Panc1 (cell line): Measurements from ENCODE around the gene CNGA3. TPM values are rescaled to one million over a fixed set of nuclear protein-coding genes. Genes with fewer than 3 reads are reported as not detected.

Experiments
- ATAC-seq: fragments of 200-7000 bp; cut with Tn5 transposase; 2 replicates; pipeline ENCODE4 v1.9.1; 2020; ENCODE audit warnings: mild to moderate bottlenecking, moderate library complexity
- BruUV-seq: library from RNA; stranded (reverse); fragments of 400-500 nt; replicated peaks from 2 replicates; lab custom pipeline; 2021; lab: Mats Ljungman, UMichigan
- CTCF ChIA-PET: fragments of 300-600 bp; sonication (Branson Sonifier 250); formaldehyde crosslinking; loops from one replicate; lab custom pipeline; 2022; ENCODE audit warnings: antibody characterized with exemption; lab: Charles Lee
- POLR2A ChIA-PET: fragments of 300-600 bp; sonication (Branson Sonifier 250); formaldehyde crosslinking; loops from one replicate; lab custom pipeline; 2022; ENCODE audit warnings: antibody characterized with exemption; lab: Charles Lee
- DNase-seq: peaks from one replicate; pipeline ENCODE4 v3.0.0-alpha.2; 2010; ENCODE audit warnings: low read depth, low spot score
- H3K27ac ChIP-seq: 2 replicates; pipeline ENCODE4 v1.5.1; 2011; ENCODE audit warnings: mild to moderate bottlenecking, low read length, inconsistent platforms
- H3K27me3 ChIP-seq: fragments of 200-500 bp; sonication (Bioruptor generic); 2 replicates; pipeline ENCODE4 v1.6.0; 2014; ENCODE audit warnings: low read length, inconsistent platforms; ENCODE audit not compliant: control insufficient read depth, insufficient read depth
- H3K36me3 ChIP-seq: fragments of 200-500 bp; sonication (Bioruptor generic); 2 replicates; pipeline ENCODE4 v1.5.1; 2014; ENCODE audit warnings: inconsistent platforms, mild to moderate bottlenecking, low read length, moderate library complexity; ENCODE audit not compliant: control insufficient read depth, insufficient read depth
- H3K4me1 ChIP-seq: 2 replicates; pipeline ENCODE4 v1.5.1; 2011; ENCODE audit warnings: inconsistent platforms, mild to moderate bottlenecking, low read length, moderate library complexity; ENCODE audit not compliant: control insufficient read depth, insufficient read depth
- H3K4me3 ChIP-seq, 2 experiments: 2 replicates each; pipeline ENCODE4 v1.5.1; 2011 to 2012; ENCODE audit warnings: low read depth in 2 of 2, low read length in 2 of 2, mild to moderate bottlenecking in 2 of 2, inconsistent platforms in 1 of 2, moderate library complexity in 1 of 2
- H3K9me3 ChIP-seq: fragments of 200-500 bp; sonication (Bioruptor generic); 2 replicates; pipeline ENCODE4 v1.5.1; 2014; ENCODE audit warnings: low read depth, mild to moderate bottlenecking, inconsistent platforms, low read length, moderate library complexity; ENCODE audit not compliant: control insufficient read depth, insufficient read depth
- POLR2AphosphoS5 ChIP-seq: IDR thresholded peaks from 2 replicates; pipeline ENCODE4 v1.6.1; 2012; ENCODE audit warnings: mild to moderate bottlenecking, low read depth, low read length, moderate library complexity
- SIN3A ChIP-seq: IDR thresholded peaks from 2 replicates; pipeline ENCODE4 v1.6.1; 2012; ENCODE audit warnings: low read depth, mild to moderate bottlenecking, low read length, moderate library complexity, borderline replicate concordance; ENCODE audit not compliant: insufficient read depth
- TCF7L2 ChIP-seq: IDR thresholded peaks from 2 replicates; pipeline ENCODE4 v1.6.1; 2011; ENCODE audit warnings: mild to moderate bottlenecking, low read depth, low read length, inconsistent platforms
- in situ Hi-C: cut with HindIII; loops from 2 replicates; pipeline ENCODE4 v1.10.0; 2016; ENCODE audit warnings: low sequenced_read_pairs, low pct_unique_long_range_greater_than_20kb
- intact Hi-C: fragments of 100-400 bp; cut with micrococcal nuclease; formaldehyde crosslinking; loops from one replicate; pipeline ENCODE4 v1.10.0; 2022; ENCODE audit not compliant: unreplicated experiment
- total RNA-seq: library from RNA; stranded (reverse); gene quantifications from one replicate; pipeline ENCODE4 v1.2.1, GENCODE V29; 2021; ENCODE audit not compliant: unreplicated experiment
- TF ChIP-seq, protein P1 (sequence below), 2 experiments: IDR thresholded peaks; 2 replicates each; pipeline ENCODE4 v1.6.1; 2011 to 2012; ENCODE audit warnings: low read depth in 2 of 2, control low read depth in 1 of 2, low read length in 1 of 2, mild to moderate bottlenecking in 1 of 2, moderate library complexity in 1 of 2; ENCODE audit not compliant: insufficient read depth in 1 of 2
- TF ChIP-seq, protein P2 (sequence below): fragments of 450-650 bp; IDR thresholded peaks from 2 replicates; pipeline ENCODE4 v1.5.1; 2017; ENCODE audit warnings: mild to moderate bottlenecking

The CNGA3 gene
- total RNA-seq, 1 experiment from 2014 or later = not detected

DNA sequence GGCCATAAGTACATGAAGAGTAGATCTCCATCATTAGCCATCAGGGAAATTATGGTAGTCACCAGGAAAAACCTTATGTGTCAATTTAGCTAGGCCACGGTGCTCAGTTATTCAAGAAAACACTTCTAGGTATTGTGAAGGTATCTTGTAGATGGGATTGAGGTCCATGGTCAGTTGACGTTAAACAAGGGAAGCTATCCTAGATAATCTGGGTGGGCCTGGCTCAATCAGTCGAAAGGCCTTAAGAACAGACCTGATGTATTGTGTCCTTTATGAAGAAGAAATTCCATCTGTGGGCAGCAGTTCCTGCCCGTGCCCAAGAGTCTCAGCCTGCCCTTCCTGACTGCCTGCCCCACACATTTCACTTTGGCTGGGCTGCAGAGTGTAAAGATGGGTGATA lies 16.7 kb upstream of the CNGA3 start:
- H3K9me3 ChIP-seq = no peaks in the 10 kb centered on the region
- H3K4me3 ChIP-seq = no peak overlapping the region
- intact Hi-C loops = no loop called here
- no peak for TF ChIP-seq POLR2AphosphoS5
- TF ChIP-seq, protein P1, sequence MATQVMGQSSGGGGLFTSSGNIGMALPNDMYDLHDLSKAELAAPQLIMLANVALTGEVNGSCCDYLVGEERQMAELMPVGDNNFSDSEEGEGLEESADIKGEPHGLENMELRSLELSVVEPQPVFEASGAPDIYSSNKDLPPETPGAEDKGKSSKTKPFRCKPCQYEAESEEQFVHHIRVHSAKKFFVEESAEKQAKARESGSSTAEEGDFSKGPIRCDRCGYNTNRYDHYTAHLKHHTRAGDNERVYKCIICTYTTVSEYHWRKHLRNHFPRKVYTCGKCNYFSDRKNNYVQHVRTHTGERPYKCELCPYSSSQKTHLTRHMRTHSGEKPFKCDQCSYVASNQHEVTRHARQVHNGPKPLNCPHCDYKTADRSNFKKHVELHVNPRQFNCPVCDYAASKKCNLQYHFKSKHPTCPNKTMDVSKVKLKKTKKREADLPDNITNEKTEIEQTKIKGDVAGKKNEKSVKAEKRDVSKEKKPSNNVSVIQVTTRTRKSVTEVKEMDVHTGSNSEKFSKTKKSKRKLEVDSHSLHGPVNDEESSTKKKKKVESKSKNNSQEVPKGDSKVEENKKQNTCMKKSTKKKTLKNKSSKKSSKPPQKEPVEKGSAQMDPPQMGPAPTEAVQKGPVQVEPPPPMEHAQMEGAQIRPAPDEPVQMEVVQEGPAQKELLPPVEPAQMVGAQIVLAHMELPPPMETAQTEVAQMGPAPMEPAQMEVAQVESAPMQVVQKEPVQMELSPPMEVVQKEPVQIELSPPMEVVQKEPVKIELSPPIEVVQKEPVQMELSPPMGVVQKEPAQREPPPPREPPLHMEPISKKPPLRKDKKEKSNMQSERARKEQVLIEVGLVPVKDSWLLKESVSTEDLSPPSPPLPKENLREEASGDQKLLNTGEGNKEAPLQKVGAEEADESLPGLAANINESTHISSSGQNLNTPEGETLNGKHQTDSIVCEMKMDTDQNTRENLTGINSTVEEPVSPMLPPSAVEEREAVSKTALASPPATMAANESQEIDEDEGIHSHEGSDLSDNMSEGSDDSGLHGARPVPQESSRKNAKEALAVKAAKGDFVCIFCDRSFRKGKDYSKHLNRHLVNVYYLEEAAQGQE (IDR thresholded peaks at IDR 0.05; ENCODE audit: insufficient read depth in 1 of 2, low read depth in 2 of 2, low read length in 1 of 2) = no peak
- no peak for TF ChIP-seq SIN3A
- TF ChIP-seq TCF7L2 = no peak
- TF ChIP-seq, protein P2, sequence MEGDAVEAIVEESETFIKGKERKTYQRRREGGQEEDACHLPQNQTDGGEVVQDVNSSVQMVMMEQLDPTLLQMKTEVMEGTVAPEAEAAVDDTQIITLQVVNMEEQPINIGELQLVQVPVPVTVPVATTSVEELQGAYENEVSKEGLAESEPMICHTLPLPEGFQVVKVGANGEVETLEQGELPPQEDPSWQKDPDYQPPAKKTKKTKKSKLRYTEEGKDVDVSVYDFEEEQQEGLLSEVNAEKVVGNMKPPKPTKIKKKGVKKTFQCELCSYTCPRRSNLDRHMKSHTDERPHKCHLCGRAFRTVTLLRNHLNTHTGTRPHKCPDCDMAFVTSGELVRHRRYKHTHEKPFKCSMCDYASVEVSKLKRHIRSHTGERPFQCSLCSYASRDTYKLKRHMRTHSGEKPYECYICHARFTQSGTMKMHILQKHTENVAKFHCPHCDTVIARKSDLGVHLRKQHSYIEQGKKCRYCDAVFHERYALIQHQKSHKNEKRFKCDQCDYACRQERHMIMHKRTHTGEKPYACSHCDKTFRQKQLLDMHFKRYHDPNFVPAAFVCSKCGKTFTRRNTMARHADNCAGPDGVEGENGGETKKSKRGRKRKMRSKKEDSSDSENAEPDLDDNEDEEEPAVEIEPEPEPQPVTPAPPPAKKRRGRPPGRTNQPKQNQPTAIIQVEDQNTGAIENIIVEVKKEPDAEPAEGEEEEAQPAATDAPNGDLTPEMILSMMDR = no peak
- ChIA-PET CTCF (no interaction called here), POLR2A (interaction anchor here (0.5 to 0.6 kb wide), 2 partner anchors 15 to 241 kb away, joined by 4 to 8 read pairs; no protein-coding TSS in a partner anchor)
- in situ Hi-C loops = no loop called here
- no peak overlapping the region for H3K27ac ChIP-seq
- no TSS peak for BruUV-seq
- no peaks in the 10 kb centered on the region for H3K4me1 ChIP-seq
- no peaks in the 10 kb centered on the region for H3K36me3 ChIP-seq
- no peaks in the 10 kb centered on the region; the same call in 1 of the 2 replicates for H3K27me3 ChIP-seq
- ATAC-seq (no peak), DNase-seq (no peak)

DNA sequence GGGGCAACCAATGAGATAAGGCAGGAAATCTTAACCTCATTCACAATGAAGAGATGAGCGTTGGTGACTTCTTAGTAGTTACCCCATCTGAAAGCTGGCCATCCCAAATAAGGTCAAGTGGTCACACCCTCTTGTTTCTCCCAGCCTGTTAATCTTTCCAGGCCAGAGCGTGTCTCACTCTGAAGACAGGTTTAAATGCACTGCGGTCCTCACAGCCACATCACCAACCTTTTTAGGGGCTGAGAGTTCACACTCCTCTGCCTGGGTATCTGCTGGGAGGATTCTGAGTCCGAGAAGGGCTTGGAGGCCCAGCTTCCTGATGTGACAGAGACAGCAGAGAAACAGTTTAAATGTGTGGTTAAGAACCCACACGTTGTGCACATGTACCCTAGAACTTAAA lies 13.3 kb upstream of the CNGA3 start:
- DNase-seq (no peak), ATAC-seq (no peak)
- Histone ChIP-seq H3K4me1 (no peaks in the 10 kb centered on the region), H3K27me3 (no peaks in the 10 kb centered on the region), H3K4me3 (no peak overlapping the region), H3K27ac (no peak overlapping the region), H3K9me3 (no peaks in the 10 kb centered on the region), H3K36me3 (no peaks in the 10 kb centered on the region)
- in situ Hi-C loops = no loop called here
- intact Hi-C loops = no loop called here
- BruUV-seq = no TSS peak
- TF ChIP-seq, protein P2 = no peak
- TF ChIP-seq SIN3A = no peak
- POLR2A ChIA-PET = interaction anchor here (0.6 kb wide), 1 partner anchor 702 kb away, joined by 3 read pairs; no protein-coding TSS in a partner anchor
- CTCF ChIA-PET = interaction anchor here (0.6 kb wide), 1 partner anchor 9 kb away, joined by 6 read pairs; no protein-coding TSS in a partner anchor
